GM18526 (cell line): ENCODE data around the gene PXDC1.

Experiments used
- POLR2A ChIP-seq: IDR thresholded peaks from 3 replicates; pipeline ENCODE4 v1.6.1; 2011; ENCODE audit not compliant: insufficient read length; ENCODE audit errors: extremely low read depth

The PXDC1 gene

GRCh38 chr6:3773678-3774298 lies 22.3 kb upstream of the PXDC1 start:
- no peak for TF ChIP-seq POLR2A

- no peak for TF ChIP-seq POLR2A
These were observed 20.0 kb upstream of the PXDC1 start for GRCh38 chr6:3771407-3772011.

- no peak for TF ChIP-seq POLR2A
These were observed 18.7 kb upstream of the PXDC1 start for GRCh38 chr6:3770023-3770720.

GRCh38 chr6:3769610-3770009 lies 18.1 kb upstream of the PXDC1 start:
- no peak for TF ChIP-seq POLR2A

- TF ChIP-seq POLR2A: no peak
These were observed 17.0 kb upstream of the PXDC1 start for GRCh38 chr6:3768502-3768901.

- TF ChIP-seq POLR2A: no peak
These were observed 14.7 kb upstream of the PXDC1 start for GRCh38 chr6:3766214-3766613.

GRCh38 chr6:3765415-3765814 lies 13.9 kb upstream of the PXDC1 start:
- no peak for TF ChIP-seq POLR2A

- no peak for TF ChIP-seq POLR2A
These were observed 13.2 kb upstream of the PXDC1 start for GRCh38 chr6:3764516-3765335.

GRCh38 chr6:3762852-3763251 lies 11.3 kb upstream of the PXDC1 start:
- no peak for TF ChIP-seq POLR2A

GRCh38 chr6:3762359-3762758 lies 10.8 kb upstream of the PXDC1 start:
- no peak for TF ChIP-seq POLR2A

- TF ChIP-seq POLR2A: no peak
These were observed 10.4 kb upstream of the PXDC1 start for GRCh38 chr6:3761989-3762270.

GRCh38 chr6:3759646-3760232 lies 8.2 kb upstream of the PXDC1 start:
- no peak for TF ChIP-seq POLR2A

- TF ChIP-seq POLR2A: no peak
These were observed 7.3 kb upstream of the PXDC1 start for GRCh38 chr6:3758842-3759144.

GRCh38 chr6:3757241-3757641 lies 5.7 kb upstream of the PXDC1 start:
- TF ChIP-seq POLR2A: no peak

- no peak for TF ChIP-seq POLR2A
These were observed 5.0 kb upstream of the PXDC1 start for GRCh38 chr6:3756546-3756945.

GRCh38 chr6:3755637-3756545 lies 4.4 kb upstream of the PXDC1 start:
- TF ChIP-seq POLR2A: no peak
